Left kidney (tissue), 2 donors: ENCODE measurements around the gene PLEKHA6. TPM values are rescaled to one million over a fixed set of nuclear protein-coding genes. Genes with fewer than 3 reads are reported as not detected.

Source experiments
- DNase-seq: peaks from one replicate; pipeline ENCODE4 v3.0.0-alpha.2; 2013
- polyA plus RNA-seq: library from polyadenylated mRNA; unstranded; fragments of 120-200 nt; gene quantifications from one replicate; pipeline ENCODE4 v1.2.1, GENCODE V29; 2013; ENCODE audit not compliant: insufficient read length

PLEKHA6 gene
- polyA plus RNA-seq, 1 donor, result 46.1 TPM

DNA sequence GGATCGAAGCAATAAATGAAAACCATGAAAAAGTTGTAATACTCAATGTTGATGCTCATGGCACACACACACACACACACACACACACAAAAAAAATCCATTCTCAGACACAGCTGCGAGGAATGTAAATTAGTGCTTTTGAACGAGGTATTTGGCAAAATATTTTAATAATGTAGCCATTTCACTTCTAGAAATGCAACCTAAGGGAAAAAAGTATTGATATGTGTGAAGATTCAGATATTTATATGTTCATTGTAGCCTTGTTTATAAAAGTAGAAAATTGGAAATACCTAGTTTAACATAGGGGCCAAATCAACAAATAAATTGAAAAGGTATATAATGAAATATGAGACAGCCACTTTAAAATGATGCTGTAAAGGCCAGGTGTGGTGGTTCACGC lies 3.8 kb downstream of the PLEKHA6 start:
- no peak for DNase-seq

GRCh38 chr1:204354579-204354978 lies 5.2 kb downstream of the PLEKHA6 start:
- no peak for DNase-seq

DNA sequence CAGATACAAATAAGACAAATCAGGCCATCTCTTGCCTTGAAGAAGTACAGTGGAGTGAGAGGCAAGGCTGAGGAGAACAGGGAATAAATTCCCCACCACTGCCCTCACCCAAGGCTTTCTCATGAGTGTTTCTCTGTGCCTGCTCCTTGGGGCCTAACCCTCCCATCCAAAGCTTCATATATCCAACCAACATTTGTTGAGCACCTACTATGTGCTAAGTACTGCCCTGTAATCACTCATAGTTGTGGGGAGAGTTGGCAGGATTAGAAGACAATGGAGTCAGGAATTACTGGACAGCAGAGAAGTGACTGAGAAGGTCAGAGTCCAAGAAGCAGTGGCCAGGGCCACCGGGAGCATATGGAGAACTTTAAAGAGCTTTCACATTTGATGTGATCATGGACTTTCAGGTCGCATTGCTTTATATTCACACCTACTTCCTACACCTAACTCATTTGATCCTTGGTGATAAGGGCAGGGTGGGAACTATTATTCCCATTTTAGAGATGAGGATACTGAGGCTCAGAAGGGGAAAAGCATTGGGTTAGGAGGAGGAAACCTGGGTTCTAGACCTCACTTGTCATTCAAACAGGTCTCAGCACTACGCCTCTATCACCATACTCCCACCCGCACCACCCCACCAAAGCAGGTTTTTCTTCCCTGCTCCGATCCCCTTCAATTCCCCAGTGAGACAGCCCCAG lies 6.4 kb downstream of the PLEKHA6 start:
- DNase-seq, result no peak

DNA sequence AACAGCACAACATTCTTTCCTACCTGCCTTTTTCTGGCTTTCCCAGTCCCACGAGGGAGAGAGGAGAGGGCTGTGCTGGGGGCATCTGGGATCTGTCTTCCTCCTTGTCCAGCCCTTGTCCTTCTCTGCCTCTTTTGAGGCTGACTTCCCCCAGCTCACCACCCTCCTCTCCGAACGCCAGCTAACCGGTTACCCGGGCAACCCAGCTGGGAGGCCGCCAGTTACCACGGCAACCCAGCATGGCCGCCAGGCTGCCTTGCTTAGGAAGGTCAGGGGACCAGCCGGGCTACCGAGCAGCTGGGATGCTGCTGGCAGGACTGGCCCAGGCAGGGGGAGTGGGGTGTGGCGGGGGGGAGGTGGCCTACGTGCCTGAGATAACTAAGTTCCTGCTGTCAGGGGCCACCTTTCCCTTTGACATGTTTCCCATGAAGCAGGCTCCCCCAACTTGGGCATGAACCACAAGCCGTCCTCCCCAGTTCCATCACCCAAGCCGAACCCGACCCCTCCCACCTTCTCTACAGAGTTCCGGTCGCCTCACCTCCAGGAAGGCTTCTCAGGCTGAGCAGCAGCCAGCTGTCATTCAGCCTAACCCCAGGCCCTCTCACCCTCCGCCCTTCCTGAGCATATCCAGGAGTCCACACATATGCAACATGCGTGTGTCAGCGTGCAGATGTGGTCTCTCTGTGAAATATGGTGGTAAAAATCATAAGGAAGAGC lies 8.7 kb downstream of the PLEKHA6 start:
- DNase-seq, result peak; percentile 81

GRCh38 chr1:204350312-204350711 lies 9.4 kb downstream of the PLEKHA6 start:
- DNase-seq, result no peak

GRCh38 chr1:204349602-204350001 lies 10.1 kb downstream of the PLEKHA6 start:
- no peak for DNase-seq

DNA sequence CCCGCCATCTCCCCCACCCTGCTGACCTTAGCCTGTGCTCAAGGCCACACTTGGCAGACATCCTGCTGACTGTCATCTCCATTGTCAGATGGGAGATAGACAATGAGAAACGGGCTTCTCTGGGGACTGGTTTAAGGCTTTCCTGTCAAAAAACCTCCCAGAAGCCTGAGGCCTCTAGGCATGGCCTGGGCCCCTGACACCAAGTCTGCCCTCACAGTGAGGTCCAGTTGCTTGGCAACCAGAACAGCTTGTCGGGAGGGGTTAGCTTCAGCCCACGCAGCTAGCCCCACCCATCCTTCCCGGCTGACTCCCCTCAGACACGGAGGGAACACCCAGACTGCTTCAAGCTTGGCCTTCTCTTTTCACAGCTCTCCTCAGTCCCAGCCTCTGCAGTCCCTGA lies 11.0 kb downstream of the PLEKHA6 start:
- DNase-seq, result peak; percentile 84

GRCh38 chr1:204348242-204348641 lies 11.5 kb downstream of the PLEKHA6 start:
- no peak for DNase-seq

DNA sequence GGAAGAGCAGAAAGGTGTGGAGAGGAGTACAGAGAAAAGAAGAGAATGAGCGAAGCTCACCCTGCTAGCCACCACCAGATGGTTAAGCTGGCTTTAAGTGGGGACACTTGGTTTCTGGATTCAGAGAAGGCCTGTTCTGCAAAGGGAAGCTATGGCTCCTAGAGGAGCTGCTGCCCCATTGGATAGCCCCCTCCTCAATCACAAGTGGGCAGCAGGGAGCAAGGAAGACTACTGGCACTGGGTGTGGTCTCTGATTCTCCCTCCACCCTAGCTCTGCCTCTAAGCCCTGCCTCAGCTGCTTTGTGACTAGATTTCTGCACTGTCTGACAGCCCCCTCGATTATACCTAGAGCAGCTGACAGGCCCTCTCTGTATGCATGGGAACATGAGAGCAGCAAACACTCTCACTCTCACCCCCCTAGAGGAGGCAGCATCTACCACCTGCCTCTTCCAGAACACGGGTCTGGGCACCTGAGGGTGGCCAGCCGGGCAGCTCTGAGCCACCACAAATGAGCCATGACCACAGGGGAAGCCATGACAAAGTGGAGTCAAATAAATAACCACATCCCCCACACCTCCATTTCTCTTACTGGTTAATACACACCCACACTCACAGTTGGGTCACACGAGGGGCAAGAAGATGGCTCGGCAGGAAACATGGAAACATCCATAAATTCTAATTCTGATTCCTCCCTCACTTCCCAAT lies 13.6 kb downstream of the PLEKHA6 start:
- no peak for DNase-seq

DNA sequence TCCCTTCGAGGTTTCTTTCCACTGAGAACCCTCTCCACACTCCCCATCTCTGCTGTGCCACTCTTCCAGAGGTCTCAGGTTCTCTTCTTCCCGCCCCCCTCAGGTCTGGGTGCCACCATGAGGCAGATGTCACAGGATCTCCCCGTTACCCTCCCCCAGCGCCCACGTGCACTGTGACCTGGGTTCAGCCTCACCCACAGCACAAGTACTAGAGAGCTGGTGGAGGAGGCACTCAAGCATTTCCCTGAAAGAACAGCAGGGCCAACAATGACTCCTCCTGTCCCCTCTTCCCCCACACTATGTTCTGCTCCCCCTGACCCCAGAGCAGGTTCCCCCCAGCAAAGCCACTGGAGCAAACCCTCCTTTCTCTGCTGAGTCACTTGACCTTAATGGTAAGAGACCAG lies 14.3 kb downstream of the PLEKHA6 start:
- no peak for DNase-seq

GRCh38 chr1:204344665-204345355 lies 14.9 kb downstream of the PLEKHA6 start:
- no peak for DNase-seq

GRCh38 chr1:204343802-204344201 lies 15.9 kb downstream of the PLEKHA6 start:
- no peak for DNase-seq

DNA sequence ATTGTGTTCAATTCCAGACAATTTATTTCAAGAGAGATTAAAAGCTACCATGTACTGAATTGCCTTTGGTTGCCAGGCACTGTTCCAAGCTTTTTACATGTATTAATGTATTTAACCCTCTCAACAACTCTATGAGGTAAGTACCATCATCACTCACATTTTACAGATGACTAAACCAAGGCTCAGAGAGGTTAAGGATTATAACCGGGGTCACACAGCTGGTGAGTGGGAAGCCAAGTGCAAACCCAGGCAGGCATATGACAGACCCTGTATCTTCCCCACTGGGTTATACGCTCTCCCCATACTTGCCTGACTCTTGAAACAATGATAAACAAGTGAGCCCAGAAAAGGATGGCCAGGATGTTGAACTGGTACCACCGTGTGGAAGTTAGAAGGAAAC lies 16.5 kb downstream of the PLEKHA6 start:
- DNase-seq, result no peak

DNA sequence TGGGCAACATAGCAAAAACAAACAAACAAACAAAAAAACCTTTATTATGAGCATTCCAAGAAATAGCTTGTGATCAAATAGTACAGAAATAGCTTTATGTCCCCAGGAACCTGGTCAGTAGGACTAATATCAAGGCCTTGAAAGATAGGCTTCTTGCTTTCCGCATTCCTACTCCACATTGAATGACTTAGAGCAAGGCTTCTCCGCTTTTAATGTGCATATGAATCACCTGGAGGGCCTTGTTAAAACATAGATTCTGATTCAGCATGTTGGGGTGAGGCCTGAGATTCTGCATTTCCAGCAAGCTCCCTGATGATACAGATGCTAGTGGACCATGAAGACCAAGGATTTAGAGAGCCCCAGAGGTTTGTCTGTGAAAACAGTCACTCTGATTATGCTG lies 17.4 kb downstream of the PLEKHA6 start:
- DNase-seq, result no peak

- no peak for DNase-seq
Measured at GRCh38 chr1:204341380-204341779, 18.3 kb downstream of the PLEKHA6 start.

- DNase-seq, result no peak
Measured at GRCh38 chr1:204340081-204340889, 19.4 kb downstream of the PLEKHA6 start.

DNA sequence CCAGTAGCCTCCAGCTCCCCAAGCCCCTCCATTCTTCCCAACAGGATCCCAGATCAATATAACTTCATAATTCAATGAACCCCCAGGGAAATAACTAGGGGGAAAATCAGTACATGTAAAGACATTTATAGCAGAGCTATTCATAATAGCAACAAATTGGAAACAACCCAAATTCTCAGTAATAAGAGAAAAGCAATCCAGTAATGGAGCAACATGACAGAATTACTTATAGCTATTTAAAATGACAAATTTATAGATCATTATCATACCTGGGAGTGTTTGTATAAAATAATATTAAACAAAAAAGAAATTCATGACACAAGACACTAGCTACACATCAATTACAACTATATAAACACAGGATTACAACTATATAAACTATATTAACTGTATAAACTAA lies 20.2 kb downstream of the PLEKHA6 start:
- DNase-seq, result no peak

DNA sequence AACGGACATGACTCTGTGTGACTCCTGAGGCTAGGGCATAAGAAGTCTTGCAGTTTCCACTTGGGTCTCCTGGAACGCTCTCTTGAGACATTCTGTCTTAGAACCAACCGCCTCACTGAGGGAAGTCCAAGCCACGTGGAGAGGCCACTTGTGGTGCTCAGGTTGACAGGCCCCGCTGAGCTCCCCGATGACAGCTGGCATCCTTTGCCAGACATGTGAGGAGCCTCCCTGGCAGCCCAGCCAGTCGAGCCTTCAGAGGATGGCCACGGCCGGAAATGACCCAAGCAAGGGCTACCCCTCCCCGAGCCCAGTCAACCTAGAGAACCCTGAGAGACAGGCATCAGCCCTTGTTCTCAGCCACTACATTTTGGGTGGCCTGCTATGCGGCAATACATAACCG lies 20.7 kb downstream of the PLEKHA6 start:
- no peak for DNase-seq

DNA sequence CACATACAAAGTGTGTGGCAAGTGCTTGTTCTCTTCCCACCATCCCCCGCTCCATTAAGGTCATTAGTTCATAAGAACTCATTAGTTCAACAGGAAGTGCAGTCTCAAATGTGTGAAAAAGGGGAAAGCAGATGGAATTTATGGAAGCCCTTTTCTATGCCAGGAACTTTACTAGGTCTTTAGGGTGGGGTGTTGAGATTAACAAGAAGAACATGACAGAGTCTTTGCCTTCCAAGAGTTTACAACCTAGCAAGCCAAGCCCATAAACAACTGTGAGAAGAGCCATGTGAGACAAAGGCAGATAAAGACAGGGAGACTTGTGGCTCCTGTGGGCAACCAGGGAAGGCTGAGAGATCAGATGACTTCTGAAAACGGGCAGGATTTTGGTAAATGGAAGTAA lies 21.4 kb downstream of the PLEKHA6 start:
- no peak for DNase-seq

DNA sequence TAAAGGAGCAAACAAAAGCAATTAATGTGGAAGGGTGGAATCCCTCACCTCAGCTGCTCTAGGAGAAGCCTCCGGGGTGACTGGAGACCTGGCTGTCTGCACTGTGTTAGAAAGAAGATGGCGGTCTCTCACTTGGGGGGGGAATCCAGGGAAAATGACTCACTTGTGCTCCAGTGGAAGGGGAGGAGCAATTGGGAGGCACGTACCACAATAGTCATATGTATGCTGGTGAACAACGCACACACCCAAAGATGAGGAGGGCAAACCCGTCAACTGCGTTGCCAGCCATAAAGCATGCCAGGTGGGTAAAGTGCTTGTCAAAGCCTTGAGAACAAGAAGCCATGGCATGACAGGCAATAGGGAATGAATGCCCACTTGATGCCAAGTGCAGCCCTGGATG lies 22.1 kb downstream of the PLEKHA6 start:
- no peak for DNase-seq

DNA sequence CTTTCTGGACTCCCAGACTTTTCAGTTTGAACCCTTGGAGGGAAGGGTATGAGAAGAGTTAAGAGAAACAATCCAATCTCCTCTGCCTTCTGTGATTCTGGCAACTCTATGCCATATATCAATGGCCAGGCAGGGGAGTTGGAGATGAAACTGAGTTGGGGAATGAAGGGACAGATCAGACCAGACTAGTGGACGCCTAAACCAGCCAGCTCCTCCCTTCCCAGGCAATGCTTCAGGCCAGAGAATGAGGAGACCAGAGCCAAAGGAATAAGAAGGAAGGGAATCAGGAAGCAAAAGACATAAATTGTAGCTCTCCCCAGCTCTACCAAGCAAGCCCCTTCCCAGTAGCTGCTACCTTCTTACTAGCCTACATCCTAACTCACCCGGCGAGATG lies 22.7 kb downstream of the PLEKHA6 start:
- no peak for DNase-seq
